Measurements from ENCODE around the gene EXOG.
"Not testable (repeated sequence)": the region's sequence is repeated elsewhere in the genome, so short reads cannot be mapped to it uniquely, and the experiment has no call there.

The EXOG gene

DNA sequence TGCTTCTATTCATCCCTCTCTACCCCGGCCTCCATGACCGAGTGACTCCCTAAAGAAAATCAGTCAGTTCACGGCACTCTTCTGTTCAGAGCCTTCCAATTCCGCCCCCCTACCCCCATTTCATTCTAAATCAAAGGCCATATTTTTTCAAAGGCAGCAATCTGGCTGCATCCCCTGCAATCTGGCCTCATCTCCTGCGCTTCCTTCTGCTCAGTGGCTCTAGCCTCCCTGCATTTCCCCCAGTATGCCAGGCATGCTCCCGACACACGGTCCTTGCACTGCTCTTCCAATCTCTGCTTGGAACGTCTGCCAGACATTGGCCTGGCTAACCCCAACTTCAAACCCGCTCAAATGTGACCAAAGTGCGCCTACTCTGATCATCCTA is 67.7 kb downstream of the EXOG start:
- no peak for DNase-seq (ENCODE audit: low spot score)

DNA sequence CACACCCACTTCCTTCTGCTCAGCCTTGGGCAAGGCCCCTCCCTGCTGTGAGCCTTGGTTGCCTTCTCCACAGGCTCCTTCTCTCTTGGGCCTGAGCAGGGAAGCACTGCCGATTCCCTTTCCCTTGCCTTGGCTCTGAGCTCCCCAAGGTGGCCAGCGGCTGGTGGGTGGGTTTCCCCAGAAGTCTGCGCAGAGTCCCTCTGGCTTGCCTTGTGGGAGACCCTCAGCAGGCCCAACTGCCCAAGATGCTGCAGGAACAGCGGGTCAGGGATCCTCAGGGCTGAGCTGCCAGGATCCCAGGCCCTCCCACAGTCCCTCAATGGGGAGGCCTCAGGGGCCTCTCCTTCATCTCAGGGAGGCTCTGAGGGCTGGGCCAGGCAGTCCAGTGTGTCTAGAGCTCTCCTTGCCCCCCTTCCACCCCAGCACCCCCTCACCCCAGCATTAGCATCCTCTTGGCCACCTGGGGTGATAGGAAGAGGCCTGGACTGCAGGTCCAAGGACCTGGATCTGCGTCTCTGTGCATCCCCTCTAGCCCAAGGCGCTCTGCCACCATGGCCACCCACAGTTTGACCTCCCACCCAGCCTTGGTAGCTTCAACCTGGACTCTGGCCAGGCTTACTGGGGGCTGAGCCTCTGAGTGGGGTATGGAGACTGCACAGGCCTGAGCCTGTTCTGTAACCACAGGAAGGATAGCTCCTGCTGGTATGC is 68.6 kb downstream of the EXOG start:
- no peak for DNase-seq (ENCODE audit: low spot score)

DNA sequence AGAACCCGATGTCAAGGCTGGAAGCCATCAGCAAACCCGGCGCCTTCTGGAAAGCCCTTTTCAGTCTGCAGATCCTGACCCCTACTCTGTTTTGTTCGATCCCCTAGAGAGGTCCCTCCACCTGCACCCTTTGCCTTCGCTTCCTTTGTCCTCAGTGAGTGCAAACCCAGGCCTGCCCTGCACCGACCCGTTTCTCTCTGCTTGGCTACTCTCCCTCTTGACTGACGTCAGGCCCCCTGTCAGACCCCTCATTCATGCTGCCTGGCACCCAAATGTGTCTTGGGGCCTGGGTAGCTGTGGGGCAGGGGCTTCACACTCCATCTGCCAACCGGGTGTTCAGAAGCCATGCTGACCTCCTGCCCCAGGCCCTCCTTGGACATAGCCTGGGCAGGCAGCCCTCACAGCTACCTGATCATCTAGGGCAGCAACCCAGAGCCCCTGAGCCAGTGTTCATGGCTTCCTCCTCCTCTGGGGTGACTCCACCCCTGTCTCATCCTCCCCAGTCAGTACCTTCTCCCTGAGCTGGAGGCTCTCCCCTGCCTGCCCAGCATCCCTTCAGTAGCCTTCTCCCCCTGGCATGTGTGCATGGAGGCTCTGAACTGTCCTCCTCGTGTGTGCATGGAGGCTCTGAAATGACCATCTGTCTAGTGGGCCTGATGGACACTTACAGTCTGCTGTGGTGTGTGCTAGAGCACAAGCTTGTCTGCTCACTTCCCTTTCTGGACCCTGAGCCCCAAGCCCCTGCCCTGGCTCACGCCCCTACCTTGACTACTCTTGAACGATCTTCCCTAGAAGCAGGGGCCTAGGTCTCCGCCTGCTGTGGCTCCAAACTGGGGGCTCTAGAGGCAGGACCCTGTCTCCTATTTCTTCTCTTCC is 69.4 kb downstream of the EXOG start:
- DNase-seq (ENCODE audit: low spot score): no peak

DNA sequence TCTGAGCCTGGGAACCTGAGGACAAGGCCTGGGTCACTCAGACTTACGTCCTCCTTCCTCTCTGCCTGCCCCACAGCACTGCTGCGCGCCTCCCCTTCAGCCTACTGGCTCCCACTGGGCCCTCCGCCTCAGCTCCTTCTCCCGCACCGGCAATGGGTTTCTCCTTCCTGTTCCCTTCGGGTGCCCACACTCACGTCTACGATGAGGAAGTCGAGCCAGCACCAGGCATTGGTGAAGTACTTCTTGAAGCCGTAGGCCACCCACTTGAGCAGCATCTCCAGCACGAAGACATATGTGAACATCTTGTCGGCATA is 70.0 kb downstream of the EXOG start:
- DNase-seq (ENCODE audit: low spot score): no peak

DNA sequence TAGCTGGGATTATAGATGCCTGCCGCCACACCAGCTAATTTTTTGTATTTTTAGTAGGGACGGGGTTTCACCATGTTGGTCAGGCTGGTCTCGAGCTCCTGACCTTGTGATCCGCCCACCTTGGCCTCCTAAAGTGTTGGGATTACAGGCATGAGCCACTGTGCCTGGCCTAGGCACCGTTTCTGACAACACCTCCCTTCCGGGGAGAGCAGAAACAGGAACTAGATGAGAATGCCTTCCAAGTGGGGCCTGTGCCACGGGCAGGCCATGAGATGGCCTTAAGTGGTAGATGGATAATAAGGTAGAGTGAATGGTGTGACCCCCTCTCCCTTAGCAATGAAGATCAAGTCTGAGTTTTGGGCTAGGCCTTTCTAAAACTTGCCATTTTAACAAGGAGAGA is 70.7 kb downstream of the EXOG start:
- not testable (repeated sequence) for DNase-seq (ENCODE audit: low spot score)

DNA sequence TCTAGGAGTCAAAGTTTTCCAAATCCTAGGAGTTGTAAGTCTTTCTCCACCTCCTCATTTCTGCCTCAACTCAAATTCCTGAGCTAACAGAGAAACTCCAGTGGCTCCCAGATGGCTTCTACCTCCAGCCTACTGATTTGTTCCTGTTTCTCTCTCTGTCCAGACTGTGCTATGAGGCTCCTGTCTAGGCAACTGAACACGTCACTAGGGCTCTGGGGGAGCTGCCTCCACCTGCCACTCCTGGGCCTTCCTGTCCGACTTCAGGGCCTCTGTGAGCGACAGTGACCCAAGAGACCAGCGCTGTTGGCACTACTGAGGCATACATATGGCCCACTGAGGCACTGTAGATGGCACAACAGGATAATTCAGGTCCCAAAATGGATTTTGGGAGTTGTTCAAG is 71.4 kb downstream of the EXOG start:
- peak; percentile 29 for DNase-seq (ENCODE audit: low spot score)

DNA sequence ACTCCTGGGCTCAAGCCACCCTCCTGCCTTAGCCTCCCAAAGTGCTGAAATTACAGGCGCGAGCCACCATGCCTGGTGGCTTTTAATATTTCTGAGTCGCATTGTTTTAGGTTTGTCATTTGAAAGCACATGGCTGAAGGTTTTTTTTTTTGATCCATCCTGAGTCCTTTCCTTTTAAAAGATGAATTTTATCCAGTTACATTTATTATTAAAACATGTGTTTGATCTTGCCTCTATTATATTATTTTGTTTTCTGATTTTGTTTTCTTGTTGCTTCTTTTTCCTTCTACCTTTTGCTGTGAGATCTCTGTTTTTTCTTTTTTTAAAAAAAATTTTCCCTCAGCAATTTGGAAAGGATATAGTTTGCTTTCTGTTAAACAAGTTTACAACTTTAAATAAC is 77.0 kb downstream of the EXOG start:
- DNase-seq (ENCODE audit: low spot score): no peak

DNA sequence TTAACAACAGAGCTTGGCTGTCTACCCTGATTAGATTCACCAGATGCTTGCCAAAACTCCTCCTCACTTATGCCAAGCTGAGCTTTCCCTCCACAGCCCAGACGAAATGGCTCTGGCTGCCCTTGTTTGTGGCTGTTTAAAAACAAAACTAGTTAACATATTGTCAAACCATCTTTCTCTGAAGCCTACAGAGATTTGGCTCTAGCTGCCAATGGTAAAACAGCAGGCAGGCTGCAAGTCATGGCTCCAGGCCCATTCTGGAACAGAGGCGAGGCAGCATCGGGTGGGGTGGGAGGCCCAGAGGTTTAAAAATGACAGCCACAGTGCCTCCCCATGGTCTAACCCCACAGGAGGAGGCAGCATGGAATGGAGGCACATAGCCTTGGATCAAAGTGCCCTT is 77.4 kb downstream of the EXOG start:
- peak; percentile 32 for DNase-seq (ENCODE audit: low spot score)

DNA sequence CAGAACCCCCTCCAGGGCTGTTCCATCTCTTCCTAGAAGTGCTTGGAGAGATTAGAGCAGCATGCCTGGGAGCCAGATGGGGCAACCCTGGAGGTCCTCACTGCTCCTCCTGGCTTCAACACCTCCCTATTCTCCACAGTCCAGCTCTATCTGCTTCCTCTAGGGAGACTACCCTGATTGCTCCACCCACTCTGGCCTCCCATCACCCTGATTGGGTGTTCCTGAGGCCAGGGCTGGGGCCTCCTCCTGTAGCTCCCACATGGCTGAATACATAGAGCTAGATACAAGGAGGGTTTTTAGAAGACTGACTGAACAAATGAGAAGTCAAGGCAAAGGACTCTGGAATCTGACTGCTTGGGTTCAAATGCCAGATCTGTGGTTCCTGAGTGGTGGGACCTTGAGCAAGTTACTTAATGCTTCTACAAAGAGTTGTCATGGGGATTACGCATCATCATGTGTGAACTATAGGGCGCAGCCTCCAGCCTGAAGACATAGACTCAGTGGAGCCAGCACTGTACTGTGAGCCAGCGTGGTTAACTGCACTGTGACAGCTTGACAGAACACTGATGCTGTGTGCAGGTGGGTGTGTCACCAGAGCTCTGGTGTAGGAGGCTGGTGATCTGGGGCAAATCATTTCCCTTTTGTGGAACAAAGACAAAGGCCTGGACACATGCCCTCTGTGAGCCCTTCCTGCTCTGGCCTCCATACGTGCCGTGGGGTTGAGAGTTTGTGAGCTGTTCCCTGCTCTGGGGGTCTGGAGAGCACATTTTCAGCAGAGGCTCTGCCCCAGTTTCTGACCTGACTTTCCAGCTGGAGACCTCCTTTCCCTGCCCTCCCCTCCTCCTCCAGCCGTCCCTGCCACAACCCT is 78.5 kb downstream of the EXOG start:
- DNase-seq (ENCODE audit: low spot score): peak; percentile 33

DNA sequence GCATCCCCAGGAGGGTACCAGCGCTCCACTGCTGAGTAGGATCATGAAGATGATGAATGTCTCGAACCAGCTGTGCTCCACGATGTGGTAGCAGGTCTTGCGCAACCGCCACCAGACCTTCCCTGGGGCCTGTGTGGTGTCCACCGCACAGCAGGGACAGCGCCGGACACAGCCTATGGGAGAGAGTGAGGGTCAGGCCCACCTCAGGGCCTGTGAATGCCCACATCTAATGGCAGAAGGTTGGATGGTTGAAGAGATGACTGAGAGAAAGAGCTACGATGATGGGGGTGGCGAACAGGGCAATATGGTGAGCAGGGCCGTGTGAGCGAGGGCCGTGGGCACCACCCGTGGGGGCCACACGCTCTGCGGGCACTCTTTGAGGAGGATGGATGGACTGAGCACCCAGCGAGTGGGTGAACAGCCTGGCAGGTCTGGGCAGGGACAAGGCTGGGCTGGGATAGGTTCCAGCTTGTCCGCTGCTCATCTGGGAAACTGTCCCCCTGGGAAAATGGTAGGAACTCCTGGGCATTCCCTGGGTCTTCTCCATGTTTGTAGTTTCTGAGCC is 79.2 kb downstream of the EXOG start:
- peak; percentile 41 for DNase-seq (ENCODE audit: low spot score)

Data from ecto neural progenitor cell (in vitro differentiated cells).